Dedifferentiated amniotic fluid mesenchymal stem cell (primary cell): ENCODE results near the gene ADISSP.
"Not testable (repeated sequence)": the region's sequence is repeated elsewhere in the genome, so short reads cannot be mapped to it uniquely, and the experiment has no call there.

Source experiments
- DNase-seq: peaks from one replicate; pipeline ENCODE4 v3.0.0-alpha.2; 2016; ENCODE audit errors: extremely low spot score

The ADISSP gene

DNA sequence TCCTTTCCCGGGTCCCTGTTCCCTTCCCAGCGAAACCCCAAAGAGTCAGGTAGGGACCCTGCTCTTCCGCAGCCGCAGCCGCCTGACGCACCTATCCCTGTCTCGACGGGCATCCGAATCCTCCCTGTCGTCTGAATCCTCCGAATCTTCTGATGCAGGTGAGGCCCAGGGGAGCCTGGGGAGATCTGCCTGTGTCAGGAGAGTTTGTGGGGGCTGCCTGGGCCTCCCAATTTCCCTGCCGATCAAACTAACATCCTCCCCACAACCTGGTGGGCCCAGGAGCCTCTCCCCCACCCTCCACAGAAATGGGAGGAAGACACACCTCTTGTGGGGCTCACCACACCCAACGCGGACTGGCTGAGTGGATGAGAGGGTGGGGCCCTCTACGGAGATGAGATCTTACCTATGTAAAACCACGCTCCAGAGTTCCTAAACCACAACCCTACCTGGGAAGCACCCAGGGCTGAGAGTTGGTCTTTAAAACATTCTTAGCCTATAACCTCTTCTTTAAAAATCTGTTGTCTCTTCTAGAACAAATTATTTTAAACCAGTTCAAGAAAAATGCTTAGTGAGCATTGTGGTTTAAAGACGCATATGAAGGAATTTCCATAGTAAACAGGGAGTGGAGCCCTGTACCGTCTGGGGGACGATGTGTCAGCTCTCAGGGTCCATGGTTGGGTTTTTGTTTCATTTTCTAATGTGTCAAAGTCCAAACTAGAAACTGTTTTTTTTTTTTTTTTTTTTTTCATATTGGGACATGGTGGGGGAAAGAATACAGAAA lies 30.2 kb upstream of the ADISSP start:
- no peak for DNase-seq

DNA sequence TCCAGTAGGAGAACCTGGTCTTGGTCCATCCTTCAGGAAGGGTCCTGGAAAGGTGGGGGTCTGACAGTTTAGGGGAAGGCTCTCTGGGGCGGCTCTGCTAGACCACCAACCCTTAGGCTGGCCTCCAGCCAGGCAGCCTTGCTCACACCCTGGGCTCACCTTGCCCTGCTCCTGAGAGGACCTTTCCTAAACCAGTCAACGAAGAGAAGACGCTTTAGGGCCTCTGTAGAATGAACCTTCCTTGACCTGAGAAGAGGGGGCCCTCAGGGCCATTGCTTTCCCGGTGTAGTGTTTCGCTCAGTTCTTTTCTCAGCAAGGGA lies 29.6 kb upstream of the ADISSP start:
- no peak for DNase-seq

DNA sequence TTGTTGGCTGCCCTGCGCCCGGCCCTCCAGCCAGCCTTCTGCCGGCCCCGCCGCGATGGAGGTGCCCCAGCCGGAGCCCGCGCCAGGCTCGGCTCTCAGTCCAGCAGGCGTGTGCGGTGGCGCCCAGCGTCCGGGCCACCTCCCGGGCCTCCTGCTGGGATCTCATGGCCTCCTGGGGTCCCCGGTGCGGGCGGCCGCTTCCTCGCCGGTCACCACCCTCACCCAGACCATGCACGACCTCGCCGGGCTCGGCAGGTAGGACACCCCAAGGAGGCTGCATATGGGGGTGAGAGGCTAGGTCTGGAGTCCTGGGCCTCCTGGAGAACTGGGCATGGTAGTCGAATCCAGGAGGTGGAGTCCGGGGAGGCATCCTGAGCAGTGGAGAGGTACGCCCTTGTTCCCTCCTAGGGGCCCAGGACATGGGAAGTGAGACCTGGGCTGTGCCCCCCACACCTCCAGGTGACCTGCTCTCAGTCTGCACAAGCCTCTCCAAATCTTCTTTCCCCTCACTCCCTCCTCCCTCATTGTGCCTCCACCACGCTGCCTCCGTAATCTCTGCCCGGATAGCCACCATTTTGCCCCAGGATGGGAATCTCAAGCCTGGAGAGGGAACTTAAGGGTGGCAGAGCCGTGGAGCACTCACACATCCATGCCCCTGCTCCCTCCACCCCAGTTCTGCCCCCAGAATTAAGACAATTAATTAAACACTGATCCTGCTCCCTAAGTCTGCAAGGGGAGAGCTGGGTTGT lies 29.1 kb upstream of the ADISSP start:
- no peak for DNase-seq

DNA sequence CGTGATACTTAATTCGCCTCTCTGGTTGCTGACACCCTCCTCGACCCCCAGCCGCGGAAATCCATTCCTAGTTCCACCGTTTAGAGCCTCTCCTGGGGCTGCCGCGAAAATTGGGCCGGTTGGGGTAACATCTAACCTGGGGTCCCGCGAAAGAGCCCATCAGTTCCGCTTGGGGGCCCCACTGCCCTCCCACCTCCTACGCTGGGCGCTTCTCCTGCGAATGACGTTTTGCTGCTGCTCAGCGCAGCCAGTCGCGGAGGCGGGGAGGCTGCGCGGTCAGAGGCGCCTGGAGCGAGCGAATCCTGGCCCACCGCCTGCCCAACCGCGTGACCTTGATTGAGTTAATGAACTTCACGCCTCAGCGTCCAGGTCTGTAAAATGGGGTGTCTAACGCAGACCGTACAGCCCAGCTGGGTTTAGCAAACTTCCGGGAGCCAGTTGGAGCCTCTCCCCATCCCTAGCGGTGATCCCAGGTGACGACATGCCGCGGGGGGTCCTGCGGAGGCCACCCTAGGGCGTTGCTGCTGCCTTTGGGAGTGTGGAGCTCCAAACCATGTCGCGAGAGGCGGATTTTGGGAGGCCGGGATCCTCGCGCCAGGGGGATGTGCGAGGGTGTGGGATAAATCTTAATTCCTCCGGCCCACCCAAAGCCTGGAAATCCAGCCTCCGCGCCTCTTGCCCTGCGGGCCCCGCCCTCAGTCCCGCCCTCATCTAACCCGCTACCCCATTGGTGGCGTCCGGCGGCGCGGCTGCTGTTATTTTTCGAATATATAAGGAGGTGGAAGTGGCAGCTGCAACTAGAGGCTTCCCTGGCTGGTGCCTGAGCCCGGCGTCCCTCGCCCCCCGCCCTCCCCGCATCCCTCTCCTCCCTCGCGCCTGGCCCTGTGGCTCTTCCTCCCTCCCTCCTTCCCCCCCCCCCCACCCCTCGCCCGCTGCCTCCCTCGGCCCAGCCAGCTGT lies 28.2 kb upstream of the ADISSP start, which contains the start of gene CDC25B:
CDC25B (plus strand) TSS at position 800 of the 958 bp plus-strand sequence. CDS start 222 bp downstream, outside the sequence.
- peak; percentile 89 for DNase-seq

DNA sequence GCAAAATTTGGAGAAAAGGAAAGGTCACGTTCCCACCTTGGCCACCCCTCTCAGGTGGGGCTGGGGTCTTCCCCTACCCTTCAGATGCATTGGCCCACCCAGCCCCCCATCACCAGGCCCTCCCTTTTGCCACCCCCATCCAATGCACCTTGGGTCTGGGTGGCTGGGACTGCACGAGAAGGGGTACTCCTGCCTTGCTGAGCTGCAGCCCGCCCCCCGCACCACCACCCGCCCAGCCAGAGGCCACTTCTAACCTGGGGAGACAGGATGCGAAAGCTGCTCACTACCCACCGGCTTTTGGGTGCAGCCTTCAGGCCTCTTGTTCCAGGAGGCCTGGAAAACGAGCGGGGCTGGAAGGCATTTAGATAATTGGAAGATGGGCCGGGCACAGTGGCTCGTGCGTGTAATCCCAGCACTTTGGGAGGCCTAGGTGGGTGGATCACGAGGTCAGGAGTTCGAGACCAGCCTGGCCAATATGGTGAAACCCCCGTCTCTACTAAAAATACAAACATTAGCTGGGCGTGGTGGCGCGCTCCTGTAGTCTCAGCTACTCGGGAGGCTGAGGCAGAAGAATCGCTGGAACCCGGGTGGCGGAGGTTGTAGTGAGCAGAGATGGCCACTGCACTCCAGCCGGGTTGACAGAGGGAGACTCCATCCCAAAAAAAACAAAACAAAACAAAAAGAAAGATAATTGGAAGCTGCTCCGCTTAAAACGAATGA lies 27.3 kb upstream of the ADISSP start:
- no peak for DNase-seq

DNA sequence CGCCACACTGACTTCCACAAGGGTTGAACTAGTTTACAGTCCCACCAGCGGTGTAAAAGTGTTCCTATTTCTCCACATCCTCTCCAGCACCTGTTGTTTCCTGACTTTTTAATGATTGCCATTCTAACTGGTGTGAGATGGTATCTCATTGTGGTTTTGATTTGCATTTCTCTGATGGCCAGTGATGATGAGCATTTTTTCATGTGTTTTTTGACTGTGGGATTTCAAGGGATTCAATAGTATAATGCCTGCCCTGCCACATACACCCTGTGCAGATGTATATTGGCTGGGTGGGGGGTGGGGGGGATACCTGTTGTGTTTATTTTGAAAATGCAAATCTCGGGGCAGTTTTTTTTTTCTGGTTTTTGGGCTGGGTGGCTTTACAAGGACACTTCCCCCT lies 26.6 kb upstream of the ADISSP start:
- DNase-seq, result not testable (repeated sequence)

DNA sequence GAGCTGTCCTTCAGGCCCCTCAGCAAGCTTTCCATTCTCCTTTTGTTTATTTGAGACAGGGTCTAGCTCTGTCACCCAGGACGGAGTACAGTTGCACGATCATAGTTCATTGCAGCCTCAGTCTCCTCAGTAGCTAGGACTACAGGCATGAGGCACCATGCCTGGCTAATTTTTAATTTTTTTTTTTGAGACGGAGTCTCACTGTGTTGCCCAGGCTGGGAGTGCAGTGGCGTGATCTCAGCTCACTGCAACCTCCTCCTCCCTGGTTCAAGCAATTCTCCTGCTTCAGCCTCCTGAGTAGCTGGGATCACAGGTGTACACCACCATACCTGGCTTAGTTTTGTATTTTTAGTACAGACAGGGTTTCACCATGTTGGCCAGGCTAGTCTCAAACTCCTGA lies 21.6 kb upstream of the ADISSP start:
- not testable (repeated sequence) for DNase-seq

DNA sequence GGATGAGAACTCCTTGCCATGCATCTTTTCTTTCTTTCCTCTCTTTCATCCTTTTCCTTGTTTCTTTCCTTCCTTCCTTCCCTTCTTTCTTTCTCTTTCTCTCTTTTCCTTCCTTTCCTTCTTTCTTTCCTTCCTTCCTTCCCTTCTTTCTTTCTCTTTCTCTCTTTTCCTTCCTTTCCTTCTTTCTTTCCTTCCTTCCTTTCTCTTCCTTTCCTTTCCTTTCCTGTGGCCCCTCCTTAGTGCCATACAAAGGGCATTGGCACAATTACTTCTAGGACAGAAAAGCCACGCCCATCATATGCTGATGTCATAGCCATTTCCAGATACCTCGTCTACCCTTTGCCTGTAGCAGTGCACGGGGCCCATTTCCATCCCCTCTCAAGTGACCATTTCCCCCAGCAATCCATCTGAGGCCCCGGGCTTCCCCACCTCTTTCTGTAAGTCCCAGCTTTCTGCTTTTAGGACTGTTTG lies 21.2 kb upstream of the ADISSP start:
- no peak for DNase-seq

DNA sequence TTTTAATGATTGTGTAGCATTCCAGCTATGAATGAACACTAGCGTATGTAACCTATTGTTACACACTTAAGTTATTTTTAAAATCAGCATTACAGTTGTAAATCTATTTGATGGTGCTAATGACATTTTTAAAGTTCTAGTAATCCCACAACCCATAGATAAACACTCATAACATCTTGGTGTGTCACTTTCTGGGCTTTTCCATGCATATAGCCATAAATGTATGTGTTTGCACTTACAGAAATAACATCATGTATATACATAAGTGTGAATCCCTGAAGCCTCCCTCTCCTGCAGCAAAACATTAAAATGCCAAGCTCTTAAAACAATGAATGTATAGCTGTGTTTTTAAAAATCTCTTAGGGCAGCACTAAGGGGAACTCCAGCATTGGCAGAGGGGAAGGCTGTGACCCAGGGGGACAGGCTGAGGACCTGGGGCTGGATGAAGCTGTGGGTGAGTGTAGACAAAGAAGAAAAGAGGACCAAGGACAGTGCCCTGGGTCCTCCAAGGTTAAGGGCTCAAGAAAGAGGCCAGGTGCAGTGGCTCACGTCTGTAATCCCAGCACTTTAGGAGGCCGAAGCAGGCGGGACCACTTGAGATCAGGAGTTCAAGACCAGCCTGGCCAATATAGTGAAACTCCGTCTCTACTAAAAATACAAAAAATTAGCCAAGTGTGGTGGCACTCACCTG lies 19.9 kb upstream of the ADISSP start:
- no peak for DNase-seq

DNA sequence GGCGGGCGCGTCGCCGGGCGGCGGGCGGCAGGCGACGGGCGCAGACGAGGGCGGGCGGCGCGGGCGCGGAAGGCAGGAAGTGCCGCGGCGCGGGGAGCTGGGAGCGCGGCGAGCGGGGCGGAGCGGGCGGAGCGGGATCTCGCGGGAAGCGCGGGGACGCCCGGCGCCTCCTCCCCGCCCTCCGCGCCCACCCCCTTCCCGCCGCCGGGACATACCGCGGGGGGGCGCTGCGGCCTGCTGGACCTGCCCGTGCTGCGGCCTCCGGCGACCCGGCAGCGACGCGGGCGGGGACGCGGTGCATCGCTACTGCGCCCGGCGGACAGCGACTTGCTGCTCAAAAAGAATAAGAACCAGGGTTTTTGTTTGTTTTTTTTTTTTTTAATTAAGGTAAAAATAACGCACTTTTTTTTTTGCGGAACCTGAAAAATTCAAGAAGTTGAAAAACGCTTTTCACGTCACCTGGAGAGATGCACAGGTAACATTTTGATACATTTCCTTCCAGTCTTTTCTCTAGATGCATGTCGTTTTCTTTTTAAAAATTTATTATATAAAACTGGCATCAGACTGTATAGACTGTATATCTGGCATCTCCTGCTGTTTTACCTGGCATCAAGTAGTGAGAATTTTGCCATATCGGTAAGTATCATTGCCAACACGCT lies 19.2 kb upstream of the ADISSP start, which contains the start of gene CENPB:
CENPB (minus strand) TSS at position 76 of the 659 bp plus-strand sequence. CDS start 257 bp downstream, outside the sequence.
- DNase-seq, result peak; percentile 82

DNA sequence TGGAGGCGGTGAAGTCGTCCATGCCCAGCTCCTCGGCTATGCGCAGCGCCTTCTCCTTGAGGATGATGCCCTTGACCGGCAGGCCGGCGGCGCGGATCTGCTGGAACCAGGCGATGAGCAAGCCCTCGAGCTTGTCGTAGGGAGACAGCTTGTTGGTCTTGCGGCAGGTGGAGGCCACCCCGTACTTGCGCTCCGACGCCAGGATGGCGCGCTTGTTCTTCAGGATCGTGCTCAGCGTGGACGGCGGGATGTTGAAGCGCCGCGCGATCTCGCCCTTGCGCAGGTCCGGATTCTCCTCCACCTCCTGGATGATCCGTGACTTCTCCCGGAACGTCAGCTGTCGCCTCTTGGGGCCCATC lies 18.6 kb upstream of the ADISSP start:
- peak; percentile 54 for DNase-seq

DNA sequence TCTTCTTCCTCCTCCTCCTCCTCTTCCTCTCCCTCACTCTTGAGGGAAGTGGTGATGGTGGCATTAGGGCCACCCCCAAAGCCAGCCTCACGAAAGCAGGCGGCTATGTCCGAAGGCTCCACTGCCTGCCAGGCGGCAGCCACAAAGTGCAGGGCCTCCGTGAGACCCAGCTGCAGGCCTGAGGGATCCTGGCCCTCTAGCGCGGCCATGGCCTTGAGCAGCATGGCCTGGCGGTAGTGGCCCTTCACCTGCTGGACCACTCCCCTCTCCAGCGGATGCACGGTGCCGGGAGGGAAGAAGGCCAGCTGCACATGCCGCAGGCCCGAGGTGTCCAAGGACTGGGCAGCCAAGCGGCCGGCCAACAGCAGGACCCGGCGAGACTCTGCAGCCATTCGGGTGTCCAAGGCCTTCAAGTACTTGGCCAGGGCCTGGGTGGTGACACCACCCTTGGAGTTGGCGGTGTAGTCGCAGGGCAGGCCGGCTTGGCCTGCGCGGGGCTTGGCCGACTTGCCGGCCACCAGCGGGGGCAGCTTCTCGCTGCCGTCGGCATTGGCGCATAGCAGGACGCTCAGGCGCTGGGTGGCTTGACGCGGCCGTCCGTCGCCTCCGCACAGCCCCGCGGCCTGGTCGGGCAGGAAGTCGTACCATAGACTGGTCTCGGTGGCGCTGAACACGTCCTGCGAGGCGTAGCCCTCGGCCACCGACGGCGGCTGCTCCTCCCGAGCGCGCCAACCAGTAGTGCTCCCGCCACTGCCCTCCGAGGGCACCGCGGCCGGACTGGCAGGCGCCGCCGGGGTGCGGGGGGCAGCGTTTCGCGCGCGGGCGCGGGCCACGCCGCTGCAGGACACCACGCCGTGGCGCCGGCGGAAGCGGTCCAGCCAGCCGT lies 17.9 kb upstream of the ADISSP start:
- no peak for DNase-seq

DNA sequence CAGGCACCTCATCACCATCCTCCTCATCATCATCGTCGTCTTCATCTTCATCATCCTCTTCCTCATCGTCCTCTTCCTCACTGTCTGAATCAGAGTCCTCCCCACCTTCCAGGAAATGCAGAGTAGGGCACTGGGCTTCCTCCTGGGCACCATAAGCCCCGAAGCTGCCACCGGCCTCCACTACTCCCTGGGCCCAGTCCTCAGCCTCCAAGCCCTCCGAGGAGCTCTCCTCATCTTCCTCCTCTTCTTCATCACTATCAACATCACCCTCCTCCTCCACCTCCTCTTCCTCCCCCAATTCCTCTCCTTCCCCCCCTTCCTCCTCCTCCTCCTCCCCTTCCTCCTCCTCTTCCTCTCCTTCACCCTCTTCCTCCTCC lies 17.3 kb upstream of the ADISSP start:
- no peak for DNase-seq

DNA sequence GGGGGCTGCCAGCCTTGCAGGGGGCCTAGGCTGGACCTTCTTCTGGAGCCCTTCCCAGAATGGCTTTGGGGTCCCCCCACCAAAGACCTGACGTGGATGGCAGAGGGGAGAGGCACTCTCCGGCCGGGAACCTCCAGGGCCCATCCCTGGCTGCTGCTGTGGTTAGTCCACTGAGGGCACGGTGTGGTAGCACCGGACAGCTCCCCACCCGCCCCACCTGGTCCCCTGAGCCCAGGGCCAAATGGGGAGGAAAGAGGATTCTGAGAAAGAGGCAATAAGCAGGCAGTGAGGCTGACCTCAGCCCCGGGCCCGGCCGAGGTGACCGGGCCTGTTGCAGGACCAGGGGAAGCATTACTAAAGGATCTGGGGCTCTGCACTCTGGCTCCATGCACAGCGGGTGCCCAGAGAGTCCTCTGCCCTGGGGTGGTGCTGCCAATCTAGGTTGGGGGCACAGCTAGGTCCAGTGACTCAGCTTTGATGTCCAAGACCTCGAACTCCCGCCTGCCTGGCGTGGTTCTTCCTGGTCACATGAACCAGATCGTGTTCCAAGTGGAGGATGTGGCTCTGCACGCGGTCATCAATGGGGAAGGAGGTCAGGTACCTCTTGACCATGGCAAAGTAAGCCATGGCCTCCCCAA lies 16.8 kb upstream of the ADISSP start:
- no peak for DNase-seq

DNA sequence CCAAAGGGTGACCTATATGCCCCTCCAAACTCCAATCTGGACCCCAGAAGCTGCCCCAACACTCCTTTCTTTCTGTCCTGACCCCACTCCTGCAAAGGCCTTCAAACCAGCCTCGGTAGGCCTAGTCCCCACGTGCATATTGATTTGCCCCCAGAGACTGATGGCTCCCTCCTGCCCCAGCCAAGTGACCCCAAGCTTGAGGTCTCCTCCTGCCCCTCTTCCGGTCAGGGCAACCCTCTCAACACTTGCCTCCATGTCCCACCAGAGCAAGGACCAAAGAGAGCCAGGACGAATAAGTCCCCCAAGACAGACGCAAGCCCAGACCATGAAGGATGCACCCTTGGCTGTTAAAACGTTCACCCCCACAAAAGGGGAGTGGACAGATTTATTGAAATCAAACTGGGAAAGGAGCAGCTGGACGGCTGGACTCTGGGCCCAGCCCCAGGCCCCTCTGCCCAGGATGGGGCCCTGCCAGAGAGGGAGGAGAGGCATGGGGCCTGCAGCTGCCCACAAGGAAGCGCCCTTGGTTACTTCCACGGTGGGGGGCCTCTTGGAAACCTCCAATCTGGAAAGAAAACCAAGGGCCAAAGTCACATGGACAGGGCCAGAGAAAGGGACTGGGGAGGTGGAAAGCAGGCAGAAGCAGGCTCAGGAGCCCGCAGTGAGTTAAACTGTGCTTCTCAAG lies 16.1 kb upstream of the ADISSP start:
- no peak for DNase-seq

DNA sequence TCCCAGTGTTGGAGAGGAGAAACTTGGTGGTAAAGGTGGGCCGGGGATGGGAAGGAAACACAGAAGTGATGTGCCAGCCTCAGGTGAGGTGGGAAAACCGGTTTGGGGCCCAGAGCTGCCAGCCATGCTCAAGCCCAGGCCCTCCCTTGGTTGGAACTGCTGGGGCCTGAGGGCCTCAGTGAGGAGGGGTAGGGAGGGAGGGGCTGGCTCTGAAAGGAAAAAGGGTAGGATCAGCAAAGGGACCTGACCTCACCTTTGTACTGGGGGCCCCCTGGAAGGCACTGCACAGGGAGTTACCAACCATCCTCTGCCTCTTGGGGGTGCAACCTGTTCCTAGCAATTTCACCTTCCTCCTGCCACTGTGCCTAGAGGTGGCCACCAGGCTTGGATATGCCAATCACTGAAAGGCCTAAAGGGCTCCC lies 15.5 kb upstream of the ADISSP start:
- DNase-seq, result no peak

DNA sequence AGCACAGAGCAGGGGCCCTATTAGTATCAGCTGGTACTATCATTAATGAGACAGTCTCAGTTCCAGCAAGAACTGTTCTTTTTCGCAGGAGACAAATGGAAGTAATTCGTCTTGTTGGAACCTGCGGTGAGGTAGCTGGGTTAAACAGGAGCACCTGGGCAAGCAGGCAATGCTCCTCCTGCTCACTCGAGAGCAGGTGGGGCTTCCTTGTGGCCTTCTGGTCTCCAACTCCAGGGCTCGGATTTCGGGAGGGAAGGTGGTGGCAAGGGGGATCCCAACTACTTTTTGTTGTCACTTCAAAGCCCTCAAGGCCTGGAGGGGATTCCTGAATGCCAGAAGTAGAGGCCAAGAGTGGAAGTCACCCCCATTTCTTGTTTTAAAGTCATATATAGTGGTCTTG lies 15.0 kb upstream of the ADISSP start:
- DNase-seq, result no peak
